ENCODE measurements around the gene SLC25A31. TPM values are rescaled to one million over a fixed set of nuclear protein-coding genes. Genes with fewer than 3 reads are reported as not detected.

The SLC25A31 gene
- polyA plus RNA-seq, 1 donor (not counting 4 experiments of a cell fraction or from before 2014, with no cell fraction given): not detected

GRCh38 chr4:127759893-127760292 lies 29.7 kb downstream of the SLC25A31 start:
- Histone ChIP-seq H4K20me1 (ENCODE audit: control insufficient read depth, extremely low read depth, insufficient read depth, low read length) (no peaks in the 10 kb centered on the region), H3K9me1 (ENCODE audit: control insufficient read depth, extremely low read depth, insufficient read depth, low read length) (no peaks in the 10 kb centered on the region), H3K27ac (ENCODE audit: control insufficient read depth, insufficient read depth, low read length) (no peak overlapping the region), H3K4me3 (ENCODE audit: control insufficient read depth in 2 of 3, extremely low read depth in 1 of 3, insufficient read depth in 2 of 3, low read depth in 1 of 3, low read length in 3 of 3) (no peak overlapping the region), H3K4me1 (ENCODE audit: control insufficient read depth, extremely low read depth, insufficient read depth, low read length) (no peaks in the 10 kb centered on the region), H3K4me2 (ENCODE audit: control insufficient read depth, extremely low read depth, insufficient read depth, low read depth, low read length) (no peak overlapping the region), H3K36me3 (ENCODE audit: control insufficient read depth in 2 of 2, extremely low read depth in 1 of 2, insufficient read depth in 2 of 2, low read length in 2 of 2) (no peaks in the 10 kb centered on the region), H2AFZ (ENCODE audit: control insufficient read depth, low read length) (no peak overlapping the region), H3K79me2 (ENCODE audit: control insufficient read depth, insufficient read depth, low read length) (no peaks in the 10 kb centered on the region), H3K9ac (ENCODE audit: control insufficient read depth, extremely low read depth, insufficient read depth, low read length) (no peak overlapping the region), H3K27me3 (ENCODE audit: control insufficient read depth, extremely low read depth, insufficient read depth, low read length) (no peaks in the 10 kb centered on the region), H3K9me3 (ENCODE audit: control insufficient read depth, low read depth, low read length) (no peaks in the 10 kb centered on the region)
- TF ChIP-seq CTCF (optimal IDR thresholded peaks at IDR 0.05 in 1 of 3, IDR thresholded peaks at IDR 0.05 in 1 of 3, conservative IDR thresholded peaks at IDR 0.05 in 1 of 3; ENCODE audit: extremely low read depth in 1 of 3, insufficient read depth in 2 of 3, low read length in 3 of 3) (no peak), EZH2 (IDR thresholded peaks at IDR 0.05; ENCODE audit: low read length) (no peak)
- dilution Hi-C loops (cut with MboI; ENCODE audit: extremely low pct_ligation_motif_present, low sequenced_read_pairs): no loop called here
- DNase-seq (ENCODE audit: low read depth, low spot score) (no peak), FAIRE-seq (no peak)

- Histone ChIP-seq H2AFZ (ENCODE audit: control insufficient read depth, low read length) (peak overlapping the region; percentile 81), H3K4me2 (ENCODE audit: control insufficient read depth, extremely low read depth, insufficient read depth, low read depth, low read length) (peak overlapping the region; percentile 52), H3K4me1 (ENCODE audit: control insufficient read depth, extremely low read depth, insufficient read depth, low read length) (peaks cover 9% of the 10 kb centered on the region), H3K27me3 (ENCODE audit: control insufficient read depth, extremely low read depth, insufficient read depth, low read length) (no peaks in the 10 kb centered on the region), H3K4me3 (ENCODE audit: control insufficient read depth in 2 of 3, extremely low read depth in 1 of 3, insufficient read depth in 2 of 3, low read depth in 1 of 3, low read length in 3 of 3) (no peak overlapping the region), H3K9ac (ENCODE audit: control insufficient read depth, extremely low read depth, insufficient read depth, low read length) (no peak overlapping the region), H3K79me2 (ENCODE audit: control insufficient read depth, insufficient read depth, low read length) (no peaks in the 10 kb centered on the region), H3K9me1 (ENCODE audit: control insufficient read depth, extremely low read depth, insufficient read depth, low read length) (no peaks in the 10 kb centered on the region), H3K9me3 (ENCODE audit: control insufficient read depth, low read depth, low read length) (no peaks in the 10 kb centered on the region), H4K20me1 (ENCODE audit: control insufficient read depth, extremely low read depth, insufficient read depth, low read length) (no peaks in the 10 kb centered on the region), H3K27ac (ENCODE audit: control insufficient read depth, insufficient read depth, low read length) (peak overlapping the region; percentile 36), H3K36me3 (ENCODE audit: control insufficient read depth in 2 of 2, extremely low read depth in 1 of 2, insufficient read depth in 2 of 2, low read length in 2 of 2) (no peaks in the 10 kb centered on the region)
- no peak for DNase-seq (ENCODE audit: low read depth, low spot score)
- TF ChIP-seq CTCF (optimal IDR thresholded peaks at IDR 0.05 in 1 of 3, IDR thresholded peaks at IDR 0.05 in 1 of 3, conservative IDR thresholded peaks at IDR 0.05 in 1 of 3; ENCODE audit: extremely low read depth in 1 of 3, insufficient read depth in 2 of 3, low read length in 3 of 3) (no peak), EZH2 (IDR thresholded peaks at IDR 0.05; ENCODE audit: low read length) (no peak)
- dilution Hi-C loops (cut with MboI; ENCODE audit: extremely low pct_ligation_motif_present, low sequenced_read_pairs): no loop called here
- FAIRE-seq: no peak
Measured at GRCh38 chr4:127771535-127772275, 41.5 kb downstream of the SLC25A31 start.

Data from keratinocyte (primary cell).